ENCODE results near the gene DIO3.

DIO3 gene

GRCh38 chr14:101600336-101600890 is 39.1 kb downstream of the DIO3 start:
- peak in 1 of 2 donors; percentile 10 for DNase-seq

GRCh38 chr14:101600891-101601605 is 39.8 kb downstream of the DIO3 start:
- DNase-seq: peak in 1 of 2 donors; percentile 13

DNA sequence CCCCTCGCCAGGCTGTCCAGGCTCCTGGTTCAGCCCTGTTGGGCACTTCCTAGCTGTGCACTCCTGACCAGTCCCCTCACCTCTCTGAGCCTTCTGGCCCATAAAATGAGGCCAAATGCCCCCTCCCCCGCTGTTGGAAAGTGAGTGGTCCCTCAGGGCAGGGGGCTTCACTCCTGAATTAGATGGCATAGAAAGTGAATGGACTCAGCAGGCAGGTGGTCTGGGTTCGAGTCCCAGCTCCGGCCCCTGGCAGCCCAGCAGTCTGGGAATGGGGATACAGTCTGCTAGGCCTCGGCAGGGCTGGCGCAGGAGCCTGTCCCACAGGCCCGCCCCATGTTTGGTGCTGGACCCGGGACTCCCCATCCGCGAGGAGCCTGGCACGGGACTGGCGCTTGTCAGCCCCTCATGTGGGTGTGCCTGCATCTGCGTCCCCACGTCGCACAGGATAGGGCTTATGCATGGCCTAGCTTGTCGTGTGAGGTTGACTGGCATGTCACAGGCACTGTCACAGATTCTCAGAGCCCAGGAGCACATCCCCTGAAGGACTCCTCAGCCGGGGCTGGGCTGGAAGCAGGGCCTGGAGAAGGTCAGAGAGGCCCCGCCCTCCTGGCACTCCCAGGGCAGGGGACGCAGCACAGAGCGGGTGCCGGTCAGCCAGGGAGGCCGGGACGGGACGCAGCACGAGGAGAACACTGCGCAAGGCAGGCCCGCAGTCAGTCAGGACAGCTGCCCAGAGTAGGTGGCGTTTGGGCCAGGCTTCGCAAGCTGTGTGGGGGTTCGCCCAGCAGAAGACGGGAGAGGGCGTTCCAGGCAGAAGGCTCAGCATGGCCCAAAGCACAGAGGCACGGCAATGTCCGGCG is 40.5 kb downstream of the DIO3 start:
- peak in 1 of 2 donors; percentile 13 for DNase-seq

GRCh38 chr14:101602466-101602840 is 41.2 kb downstream of the DIO3 start:
- DNase-seq: no peak

GRCh38 chr14:101603096-101603495 is 41.8 kb downstream of the DIO3 start:
- DNase-seq: peak in 1 of 2 donors; percentile 6

DNA sequence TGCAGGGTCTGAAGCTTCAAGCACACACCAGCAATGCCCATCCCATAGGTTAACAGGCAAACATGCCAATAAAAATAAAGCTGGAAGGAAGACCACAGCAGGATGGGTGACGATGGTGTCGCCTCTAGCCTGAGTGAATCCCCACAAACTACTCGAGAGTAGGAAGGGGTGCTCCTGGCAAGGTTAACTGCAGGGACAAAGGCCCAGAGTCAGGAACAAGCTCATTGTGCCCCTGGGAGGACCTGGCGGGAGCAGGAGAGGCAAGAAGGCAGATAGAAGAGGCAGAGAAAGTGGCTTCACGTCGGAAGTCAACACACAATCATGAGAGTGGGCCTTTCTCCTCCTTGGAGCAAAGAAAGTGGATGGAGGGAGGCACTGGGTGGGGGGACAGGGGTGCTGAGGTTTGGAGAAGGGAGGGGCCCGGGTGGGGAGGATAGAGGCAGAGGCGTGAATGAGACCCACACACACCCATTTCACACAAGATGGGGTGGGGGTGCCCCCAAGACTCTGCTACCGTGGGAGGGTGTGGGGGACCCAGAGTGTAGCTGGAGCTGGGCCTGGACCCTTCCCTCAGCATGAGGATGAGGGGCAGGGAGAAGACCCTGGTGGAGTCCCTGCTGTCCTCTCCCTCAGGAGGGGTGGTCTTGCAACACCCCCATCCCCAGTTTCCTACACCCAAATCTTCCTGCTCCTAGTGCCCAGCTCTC is 43.1 kb downstream of the DIO3 start:
- peak in 1 of 2 donors; percentile 11 for DNase-seq

DNA sequence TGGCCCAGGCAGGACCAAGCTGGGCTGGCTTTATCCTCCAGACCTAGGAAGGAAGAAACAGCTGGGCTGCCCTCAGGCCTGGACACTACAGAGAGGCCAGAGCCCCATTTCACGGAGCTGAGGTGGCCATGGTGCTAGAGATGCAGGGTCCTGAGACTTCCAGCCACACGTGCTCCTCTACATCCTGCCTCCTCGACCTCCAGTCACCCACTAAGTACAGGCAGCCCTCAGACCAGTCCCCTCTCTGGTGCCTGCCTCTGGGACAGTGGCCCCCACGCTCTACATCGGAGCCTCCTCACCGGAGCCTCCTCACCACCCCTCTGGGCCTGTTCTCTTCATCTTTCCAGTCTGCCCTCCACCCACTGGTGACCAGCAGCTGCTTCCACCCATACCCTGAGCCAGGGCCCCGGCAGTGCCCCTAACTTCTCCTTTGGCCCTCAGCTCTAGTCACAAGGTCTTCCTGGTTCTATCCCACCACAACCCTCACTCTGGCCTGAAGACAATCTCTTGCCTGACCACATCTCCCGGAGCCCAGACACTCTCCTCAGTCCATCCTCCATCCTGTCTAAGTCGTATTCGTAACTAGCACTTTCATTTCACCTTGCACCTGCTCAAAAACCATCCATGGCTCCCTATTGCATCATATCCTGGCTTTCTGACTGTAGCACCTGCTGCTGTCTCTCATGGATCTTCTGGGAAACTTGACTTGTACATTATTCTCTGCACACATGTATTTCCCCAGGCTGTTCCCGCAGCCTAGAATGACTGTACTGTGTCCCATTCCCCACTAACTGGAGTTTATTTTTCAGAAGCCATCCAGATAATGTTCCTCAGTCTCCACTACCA is 43.9 kb downstream of the DIO3 start:
- peak in 1 of 2 donors; percentile 4 for DNase-seq

DNA sequence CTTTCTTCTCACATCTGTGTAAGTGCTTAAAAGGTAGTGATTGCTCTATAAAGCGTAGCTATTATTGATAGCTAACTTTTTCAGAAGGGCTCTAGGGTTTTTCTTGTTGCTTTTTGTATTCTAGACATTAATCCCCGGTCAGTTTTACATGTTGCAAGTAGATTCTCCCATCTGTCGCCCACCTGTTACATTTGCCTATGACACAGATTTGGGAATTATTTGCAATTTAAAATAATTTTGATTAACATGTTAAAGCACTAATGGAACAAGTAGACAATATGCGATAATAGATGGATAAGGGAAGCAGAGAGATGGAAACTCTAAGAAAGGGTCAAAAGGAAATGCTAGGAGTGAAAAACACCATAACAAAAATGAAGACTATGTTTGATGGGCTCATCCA is 44.5 kb downstream of the DIO3 start:
- DNase-seq: no peak
